NCI-H345 (cell line): ENCODE results near the gene COLGALT1.

Experiments
- DNase-seq: peaks from one replicate; lab custom pipeline; 2025; lab: John Stamatoyannopoulos, UW

COLGALT1 gene

DNA sequence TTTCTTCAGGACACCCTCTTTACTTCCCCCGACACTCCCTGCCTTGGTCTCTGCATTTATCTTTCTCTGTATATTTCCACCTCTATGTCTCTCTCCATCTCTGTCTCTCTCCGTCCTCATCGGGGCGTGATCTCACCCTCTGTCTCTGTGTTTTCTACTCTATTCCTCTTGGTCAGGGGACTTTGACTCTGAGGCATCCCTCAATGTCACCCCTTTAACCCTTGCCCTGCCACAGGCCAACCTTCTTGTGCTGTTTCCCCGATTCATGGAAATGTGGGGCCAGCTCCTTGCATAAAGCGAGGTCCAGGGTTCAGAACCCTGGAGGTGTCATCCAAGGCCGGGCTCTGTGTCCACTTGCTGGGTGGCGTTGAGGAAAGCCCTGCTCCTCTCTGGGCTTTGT is 46.8 kb downstream of the COLGALT1 start:
- no peak for DNase-seq

DNA sequence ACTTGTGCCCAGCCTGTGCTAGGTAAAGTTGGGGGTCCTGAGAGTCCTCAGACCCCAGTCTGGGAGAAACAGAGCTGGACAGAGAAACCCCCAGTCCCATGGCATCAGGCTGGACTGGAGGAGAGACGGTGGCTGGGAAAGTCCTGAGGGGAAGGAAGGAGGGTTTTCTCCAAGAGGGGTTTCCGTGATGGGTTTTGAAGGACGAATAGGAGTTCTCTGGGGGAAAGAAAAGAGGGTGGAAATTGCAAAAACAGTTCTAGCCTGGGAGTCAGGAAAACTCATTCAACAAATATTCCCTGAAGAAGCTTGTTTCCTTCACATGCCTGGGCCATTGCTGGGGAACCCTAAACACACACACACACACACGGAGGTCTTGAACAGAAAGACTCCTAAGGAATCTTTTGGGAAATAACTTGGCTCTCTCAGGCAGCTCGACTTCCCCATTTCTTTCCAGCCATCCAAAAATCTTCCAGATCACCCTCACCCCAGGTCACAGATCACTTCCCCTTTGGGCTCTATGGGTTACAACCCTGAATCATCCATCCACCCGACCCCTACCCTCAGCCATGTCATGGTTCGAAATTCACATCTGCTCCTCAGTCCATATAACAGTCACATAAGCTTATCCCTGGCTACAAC is 47.5 kb downstream of the COLGALT1 start:
- DNase-seq: no peak

DNA sequence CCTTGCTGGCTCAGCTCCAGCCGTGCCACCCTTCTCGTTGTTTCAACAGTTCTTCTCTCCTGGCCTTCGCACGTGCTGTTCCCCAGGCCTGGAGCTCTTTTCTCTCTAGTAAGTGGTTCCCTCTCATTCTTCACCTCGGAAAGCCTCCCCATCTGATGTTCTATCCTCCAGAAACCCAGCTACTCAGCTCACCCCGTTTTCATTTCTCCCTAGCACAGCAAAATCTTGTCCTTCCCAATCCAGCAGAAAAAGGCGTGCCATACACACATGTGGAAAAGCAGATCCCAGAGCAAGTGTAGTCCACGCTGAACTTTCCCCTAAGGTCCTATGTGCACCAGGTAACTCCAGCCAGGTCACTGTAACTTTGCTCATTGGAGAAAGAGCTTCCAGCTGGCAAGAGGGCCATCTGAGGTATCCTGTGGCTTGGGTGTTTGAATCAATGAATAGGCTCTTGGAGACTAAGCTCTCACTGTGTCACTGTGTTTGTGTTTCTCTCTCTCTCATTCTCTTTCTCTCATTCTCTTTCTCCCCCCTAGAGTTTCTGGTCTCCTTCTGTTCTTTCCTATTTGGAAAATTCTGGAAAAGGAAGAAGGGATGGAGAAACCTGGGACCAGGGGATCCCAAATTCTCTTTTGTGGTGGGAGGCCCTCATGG is 49.0 kb downstream of the COLGALT1 start:
- no peak for DNase-seq

DNA sequence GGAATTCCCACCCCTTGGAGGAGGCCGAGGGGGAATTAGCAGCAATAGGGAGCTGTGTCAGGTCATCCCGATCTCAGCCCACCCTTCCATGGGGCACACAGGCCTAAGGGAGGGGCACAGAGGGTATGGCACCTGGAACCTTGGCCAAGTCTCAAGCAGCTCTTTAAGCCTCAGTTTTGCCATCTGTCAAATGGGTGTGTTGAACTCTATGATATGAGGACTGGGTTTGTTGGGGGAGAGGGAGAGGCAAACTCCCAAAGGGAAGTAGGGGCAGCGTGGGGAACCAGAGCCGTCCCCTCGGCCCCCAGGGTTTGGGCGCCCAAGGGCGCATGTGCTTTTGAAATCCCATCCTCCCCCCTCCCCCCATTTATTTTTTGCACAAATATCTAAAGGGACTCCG is 49.7 kb downstream of the COLGALT1 start:
- DNase-seq: no peak

DNA sequence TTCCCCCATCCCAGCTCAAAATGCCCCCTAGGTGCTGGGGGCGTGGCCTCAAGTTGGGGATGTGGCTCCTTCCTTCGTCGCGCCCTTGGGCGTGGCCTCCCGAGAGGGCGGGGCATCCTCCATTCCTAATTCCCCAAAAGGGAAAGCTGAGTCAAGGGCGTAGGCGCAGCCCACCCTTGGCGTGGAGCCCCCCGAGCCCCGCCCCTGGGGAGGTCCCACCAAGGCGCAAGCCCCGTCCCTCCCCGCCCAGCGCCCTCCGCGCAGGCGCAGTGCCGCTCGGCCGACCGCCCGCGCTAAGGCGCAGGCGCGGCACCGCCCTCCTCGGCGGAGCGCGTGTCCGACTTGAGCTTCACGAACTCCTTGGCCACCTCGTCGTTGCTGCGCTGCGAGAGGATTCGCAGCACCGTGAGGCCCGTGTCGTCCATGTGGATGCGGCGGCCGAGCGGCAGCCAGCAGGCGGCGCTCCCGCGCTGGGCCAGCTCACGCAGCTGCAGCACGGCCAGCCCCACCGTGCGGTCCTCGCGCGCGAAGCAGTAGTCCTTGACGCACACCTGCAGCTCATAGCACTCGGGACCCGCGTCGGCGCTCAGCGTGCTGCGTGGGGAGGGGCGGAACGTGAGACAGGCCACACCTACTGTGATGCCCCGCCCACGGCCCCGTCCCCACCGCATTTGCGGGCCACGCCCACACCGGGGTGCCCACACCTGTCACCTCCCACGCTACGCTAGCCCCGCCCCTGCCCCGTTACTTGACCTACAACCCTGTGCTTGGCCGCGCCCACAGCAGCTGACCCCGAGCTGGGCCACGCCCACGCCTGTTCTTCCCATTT is 50.5 kb downstream of the COLGALT1 start:
- DNase-seq: peak; percentile 85

DNA sequence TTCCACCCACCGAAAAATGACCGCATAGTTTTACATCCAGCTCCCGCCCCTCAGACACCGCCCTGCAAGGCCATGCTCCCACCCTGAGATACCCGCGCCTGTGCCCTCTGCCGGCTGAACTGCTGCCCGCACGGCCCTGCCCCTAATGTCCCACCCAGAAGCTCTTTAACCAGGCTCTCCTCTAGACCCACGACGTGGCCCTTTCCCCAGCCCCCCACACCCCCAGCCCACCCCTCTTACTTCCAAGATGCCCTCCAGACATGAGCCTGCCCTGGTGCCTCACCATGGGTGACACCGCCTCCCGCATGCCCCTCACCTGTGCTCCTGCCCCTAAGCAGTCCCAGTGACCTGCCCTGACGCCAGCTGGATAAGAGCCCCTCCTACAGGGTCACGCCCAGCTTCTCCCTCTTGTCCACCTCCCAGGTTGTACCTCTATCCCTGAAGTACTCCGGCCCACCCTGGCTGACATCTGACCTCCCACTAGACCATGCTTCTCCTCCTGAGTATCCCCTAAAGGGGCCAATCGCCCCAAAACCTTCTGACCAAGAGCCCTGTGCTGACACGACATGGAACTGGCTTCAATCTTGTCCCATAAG is 51.2 kb downstream of the COLGALT1 start:
- DNase-seq: no peak

DNA sequence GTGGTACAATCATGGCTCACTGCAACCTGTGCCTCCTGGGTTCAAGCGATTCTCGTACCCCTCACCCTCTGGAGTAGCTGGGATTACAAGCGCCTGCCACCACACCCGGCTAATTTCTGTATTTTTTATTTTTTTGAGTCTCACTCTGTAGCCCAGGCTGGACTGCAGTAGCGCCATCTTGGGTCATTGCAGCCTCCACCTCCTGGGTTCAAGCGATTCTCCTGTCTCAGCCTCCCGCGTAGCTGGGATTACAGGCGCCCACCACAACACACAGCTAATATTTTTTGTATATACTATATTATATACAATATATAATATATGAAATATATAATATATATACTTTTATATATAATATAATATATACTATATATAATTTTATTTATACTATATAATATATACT is 52.5 kb downstream of the COLGALT1 start:
- no peak for DNase-seq

DNA sequence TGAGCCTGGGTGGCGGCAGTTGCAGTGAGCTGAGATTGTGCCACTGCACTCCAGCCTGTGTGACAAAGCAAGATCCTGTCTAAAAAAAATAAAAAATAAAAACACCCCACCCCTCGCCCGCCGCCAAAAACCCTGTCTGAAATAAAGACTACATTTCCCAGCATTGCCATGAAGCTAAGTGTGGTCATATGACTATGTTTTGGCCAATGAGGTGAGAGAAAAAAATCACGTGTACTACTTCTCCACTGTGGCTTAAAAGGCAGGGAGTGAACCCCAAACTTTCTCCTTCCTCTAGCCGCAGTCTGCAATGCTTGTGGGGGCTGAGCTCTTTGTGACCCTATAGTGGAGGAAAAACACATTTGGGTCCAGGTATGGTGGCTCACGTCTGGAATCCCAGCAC is 54.9 kb downstream of the COLGALT1 start:
- no peak for DNase-seq

DNA sequence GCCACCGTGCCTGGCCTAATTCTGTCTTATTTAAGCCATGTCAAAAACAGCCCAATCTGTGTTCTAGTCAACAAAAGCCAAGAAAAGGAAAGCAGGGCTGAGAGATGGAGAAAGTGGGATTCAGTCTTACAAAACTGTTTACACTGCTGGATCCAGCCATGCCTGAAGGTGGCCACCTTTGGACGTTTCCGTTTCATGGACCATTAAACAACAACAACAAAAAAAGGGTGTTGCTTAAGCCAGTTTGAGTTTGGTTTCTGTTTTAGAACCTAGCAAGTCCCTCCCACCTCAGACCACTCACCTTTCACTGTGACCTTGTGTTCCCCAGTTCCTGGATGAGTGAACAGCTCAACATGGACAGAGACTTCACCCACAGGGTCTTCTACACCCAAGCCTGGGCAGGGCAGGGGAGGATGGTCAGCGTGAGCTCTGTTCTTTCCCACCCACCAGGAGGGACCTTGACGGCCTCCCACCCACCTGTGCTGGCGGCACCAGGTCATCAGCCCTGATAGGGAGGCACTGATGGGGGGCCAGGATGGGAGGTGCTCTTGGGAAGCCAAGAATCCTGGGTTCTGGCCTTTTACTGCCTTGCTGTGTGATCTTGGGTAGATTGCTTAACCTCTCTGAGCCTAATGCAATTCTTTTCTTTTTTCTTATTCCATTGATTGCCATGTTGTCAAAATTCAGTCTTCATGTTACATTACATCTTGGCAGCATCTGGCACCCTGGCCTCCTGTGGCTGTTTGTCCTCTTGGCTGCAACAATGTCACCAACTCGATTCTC is 56.2 kb downstream of the COLGALT1 start:
- DNase-seq: no peak

DNA sequence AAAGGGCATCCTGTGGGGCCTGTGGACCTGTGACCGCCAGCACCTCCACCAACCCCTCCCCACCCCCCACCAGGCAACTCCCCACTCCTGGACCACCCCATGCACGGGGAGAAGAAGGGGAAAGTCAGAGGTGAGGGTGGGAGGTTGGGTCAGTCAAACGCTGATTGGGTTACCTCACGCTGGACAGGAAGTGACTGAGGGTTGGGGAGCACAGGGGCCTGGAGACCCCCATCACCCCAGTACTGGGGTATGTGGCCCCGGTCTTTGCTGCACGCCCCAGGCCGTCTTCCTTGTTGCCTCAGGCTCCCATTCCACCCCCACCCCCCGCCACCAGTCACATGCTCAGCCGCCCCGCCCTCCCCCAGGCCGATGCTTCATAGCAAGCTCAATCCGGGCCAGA is 59.0 kb downstream of the COLGALT1 start:
- DNase-seq: no peak

DNA sequence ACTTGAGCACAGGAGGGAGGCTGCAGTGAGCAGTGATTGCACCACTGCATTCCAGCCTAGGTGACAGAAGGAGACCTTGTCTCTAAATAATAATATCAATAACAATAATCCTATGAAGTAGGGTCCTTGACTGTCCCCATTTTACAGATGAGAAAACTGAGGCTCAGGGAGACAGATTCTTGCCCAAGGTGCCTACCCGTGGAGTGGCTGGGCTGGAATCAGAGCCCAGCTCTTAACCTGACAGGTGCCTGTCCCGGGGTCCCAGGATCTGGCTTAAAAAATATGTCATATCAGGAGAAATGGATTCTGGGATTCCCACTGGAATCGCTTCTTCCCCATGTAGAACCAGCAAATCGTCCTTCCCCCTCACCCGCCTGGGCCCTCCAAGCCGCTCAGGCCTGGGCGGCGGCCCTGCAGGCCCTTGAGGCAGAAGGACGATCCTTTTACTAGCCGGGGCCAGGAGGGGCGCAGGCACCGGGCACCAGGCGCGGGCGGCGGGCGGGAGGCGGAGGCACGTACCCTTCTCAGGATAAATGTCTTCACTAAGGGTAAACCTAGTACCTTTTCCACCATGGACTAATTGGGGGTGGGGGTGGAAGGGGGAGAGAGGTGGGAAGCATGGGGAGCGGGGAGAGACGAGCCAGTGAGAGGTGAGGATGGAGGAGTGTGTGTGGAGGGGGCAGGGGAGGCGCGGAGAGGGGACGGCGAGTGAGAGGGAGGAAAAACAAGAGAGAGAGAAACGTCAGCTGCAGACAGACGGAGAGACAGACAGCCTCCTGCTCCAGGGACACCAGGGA is 60.6 kb downstream of the COLGALT1 start:
- no peak for DNase-seq

DNA sequence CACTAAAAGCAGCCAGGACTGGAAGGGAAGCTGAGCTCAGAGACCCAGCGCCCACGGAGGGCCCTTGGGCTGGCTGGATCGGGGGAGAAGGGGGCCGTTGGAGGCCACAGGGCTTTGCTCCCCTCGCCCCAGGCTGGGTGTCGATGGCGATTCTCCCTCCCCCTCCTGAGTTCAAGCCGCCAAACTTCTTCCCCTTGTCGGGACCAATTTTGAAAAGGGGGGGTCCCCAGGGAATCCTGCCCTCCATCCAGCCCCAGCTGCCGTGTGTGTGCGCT is 61.2 kb downstream of the COLGALT1 start:
- DNase-seq: no peak

DNA sequence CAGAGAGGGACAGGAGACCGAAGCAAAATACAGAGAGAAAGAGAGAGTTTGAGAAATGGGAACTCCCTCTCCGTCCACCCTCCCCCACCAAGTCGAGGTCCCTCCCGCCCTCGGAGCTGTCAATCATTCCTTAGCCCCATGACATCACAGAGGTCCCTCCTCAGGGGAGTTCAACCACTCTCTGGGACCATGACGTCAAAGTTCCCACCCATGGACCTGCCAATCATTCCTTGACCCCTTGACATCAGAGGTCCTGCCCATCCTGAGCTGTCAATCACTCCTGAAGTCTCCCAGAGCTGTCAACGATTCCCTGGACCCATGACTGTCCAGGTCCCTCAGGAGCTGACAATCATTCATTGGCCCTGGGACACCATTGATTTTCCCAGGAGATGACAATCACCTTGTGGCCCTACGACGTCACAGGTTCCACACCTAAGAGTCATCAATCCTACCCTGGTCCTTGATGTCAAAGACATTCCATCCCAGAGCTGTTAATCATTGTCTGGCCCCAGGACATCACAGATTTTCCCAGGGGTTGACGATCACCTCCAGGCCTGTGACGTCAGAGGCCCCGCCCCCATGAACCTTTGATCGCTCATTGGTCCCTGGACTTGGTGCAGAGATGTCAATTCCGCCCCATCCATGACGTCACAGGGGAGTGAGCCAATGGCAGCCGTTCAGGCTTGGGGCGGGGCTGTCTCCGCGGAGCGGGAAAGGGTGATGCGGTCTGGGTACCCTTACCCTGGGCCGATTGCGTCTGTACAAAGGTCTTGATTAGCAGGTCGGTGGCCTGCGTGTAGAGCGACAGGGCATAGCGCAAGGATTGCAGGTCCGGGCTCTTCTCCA is 61.7 kb downstream of the COLGALT1 start:
- DNase-seq: no peak

DNA sequence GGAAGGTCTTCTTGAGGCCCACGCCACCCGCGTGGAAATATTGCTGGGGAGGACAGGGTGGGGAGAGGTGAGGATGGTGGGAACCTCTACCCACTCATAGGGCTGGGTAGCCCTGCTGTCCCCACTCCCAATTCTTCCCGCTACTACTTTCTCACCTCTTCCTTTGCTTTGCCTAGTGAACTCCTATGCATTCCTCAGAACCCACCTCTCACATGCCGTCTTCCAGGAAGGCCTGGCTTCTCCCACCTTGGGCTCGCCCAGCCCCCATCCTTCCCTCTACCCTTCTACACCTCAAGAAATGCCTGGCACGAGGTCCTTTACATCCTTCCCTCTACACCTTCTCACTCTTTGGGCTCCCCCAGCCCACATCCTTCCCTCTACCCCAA is 62.4 kb downstream of the COLGALT1 start:
- DNase-seq: no peak

DNA sequence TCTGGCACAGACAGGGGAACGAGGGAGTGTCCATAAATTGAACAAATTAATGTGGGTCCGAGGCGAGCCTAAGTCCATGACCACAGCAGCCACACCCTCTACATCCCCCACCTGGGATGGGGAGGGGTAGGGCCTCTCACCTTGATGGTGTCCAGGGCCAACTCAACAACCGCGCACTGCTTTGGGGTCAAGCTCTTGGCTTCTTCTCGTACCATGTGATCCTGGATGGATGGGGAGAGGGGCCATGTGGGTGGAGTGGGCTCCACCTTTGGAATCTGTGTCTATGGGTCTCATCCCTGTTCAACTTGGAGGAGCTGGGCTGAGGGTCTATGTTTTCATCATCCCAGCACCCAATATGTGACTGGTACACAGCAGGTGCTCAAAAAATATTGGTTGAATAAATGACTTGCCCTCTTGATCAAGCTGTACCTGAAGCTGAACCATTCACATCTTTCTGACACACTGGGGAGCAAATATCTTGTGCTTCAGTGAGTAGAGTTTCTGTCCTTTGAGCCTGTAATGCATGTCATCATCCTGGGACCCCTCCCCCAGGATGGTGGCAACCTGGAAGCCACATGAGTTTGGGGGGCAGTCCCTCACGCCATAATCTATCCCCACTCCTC is 62.9 kb downstream of the COLGALT1 start:
- DNase-seq: no peak

DNA sequence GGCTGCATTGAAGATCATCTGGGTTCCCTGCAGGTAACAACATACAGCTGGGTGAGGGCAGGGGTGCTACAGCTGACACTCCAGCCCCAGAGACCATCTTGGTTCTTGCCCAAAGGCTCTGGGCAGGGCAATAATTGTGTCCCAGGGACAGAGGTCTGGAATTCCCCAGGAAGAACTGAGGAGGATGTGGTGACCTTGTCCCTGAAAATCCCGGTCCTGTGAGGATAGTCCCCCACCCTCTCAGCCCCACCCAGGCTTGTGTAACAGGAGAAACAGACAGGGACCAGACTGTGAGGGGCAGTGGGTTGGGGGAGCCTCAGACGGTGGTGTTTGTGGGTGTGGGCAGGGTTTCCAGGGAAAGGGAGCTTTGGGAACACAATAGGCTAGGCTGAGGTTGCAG is 63.5 kb downstream of the COLGALT1 start:
- DNase-seq: no peak

DNA sequence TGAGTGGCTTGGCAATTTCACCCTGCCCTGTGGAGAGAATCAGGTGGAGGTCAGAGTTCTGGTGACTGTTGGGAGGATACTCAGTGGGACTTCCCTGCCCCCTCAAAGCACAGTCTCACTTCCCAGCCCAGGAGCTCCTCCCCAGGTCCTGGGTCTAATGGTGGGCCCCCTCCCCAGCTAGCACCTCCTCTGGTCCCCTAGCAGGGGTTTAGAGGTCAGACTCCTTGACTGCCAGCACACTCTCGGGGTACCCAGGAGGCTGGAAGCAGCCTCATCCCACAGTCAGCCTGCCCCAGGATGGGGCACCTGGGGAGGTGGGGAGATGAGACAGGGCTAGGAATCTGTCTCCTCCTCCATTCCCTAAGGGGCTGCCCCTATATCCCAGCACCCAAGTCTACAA is 65.2 kb downstream of the COLGALT1 start:
- DNase-seq: no peak

DNA sequence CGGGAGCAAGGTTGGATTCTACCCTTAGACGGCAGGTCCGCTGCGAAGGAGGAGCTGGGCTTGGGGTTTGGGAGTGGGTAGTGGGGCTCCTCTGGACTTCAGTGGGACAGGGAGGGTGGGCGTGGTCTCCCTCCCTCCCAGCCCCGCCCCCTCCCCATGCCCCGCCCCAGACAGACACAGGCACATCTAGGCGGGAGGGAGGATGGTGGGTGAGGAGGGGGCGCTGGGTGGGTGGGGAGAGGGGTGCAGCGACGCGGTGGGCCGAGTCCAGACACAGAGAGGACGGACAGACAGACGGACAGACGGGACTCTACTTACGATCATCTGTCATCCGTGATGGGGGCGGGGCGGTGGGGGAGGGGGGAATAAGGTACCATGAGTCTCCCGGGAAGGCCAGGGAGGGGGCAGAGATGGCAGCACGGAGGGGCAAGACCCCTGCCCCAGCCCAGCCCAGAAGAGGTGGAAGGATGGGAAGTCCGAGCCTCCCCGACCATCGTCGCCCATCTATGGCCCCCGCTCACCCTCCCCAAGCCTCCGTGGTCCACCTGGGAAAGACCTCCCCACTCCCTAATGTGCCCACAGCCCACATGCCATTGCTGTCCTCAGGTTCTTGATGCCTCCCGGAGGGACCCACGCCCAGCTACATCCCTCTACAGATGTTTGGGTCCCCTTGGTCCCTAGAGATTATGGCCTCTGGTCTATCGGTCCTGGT is 67.9 kb downstream of the COLGALT1 start:
- DNase-seq: no peak

DNA sequence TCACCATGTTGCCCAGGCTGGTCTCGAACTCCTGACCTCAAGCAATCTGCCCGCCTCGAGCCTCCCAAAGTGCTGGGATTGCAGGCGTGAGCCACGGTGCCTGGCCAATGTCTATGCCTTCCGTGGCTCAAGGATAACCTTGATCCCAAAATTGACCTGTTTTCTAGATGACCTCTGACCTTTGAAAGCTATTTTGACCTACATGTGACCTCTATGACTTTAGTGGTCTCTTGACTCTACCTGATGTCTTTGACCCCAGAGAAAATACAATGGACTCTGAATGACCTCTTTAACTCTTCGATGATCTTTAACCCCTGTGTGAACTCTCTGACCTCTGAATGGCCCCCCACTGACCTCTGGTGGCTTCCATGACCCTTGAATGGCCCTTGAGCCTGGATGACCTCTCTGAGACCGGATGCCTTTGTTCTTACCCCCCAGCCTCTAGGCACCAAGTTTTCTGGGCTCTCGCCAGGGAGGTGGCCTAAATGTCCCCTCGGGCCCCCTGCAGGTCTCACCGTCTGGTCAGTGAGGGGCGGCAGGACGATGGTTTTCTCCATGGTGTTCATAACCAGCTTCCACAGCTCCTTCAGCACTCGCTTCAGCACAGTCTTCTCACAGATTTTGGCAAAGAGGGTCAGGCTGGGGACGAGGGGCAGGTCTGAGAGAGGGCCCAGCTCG is 69.0 kb downstream of the COLGALT1 start:
- no peak for DNase-seq
